ENCODE data around the gene CDC42BPA. TPM values are rescaled to one million over a fixed set of nuclear protein-coding genes. Genes with fewer than 3 reads are reported as not detected.
A peak's percentile ranks its signal among the peaks of the same experiment; 100 is the strongest.

The CDC42BPA gene
- total and polyA plus RNA-seq, 2 of the 13 experiments (the other 11 are each of a cell fraction or from before 2014, with no cell fraction given): 6.5 to 16.0 TPM

DNA sequence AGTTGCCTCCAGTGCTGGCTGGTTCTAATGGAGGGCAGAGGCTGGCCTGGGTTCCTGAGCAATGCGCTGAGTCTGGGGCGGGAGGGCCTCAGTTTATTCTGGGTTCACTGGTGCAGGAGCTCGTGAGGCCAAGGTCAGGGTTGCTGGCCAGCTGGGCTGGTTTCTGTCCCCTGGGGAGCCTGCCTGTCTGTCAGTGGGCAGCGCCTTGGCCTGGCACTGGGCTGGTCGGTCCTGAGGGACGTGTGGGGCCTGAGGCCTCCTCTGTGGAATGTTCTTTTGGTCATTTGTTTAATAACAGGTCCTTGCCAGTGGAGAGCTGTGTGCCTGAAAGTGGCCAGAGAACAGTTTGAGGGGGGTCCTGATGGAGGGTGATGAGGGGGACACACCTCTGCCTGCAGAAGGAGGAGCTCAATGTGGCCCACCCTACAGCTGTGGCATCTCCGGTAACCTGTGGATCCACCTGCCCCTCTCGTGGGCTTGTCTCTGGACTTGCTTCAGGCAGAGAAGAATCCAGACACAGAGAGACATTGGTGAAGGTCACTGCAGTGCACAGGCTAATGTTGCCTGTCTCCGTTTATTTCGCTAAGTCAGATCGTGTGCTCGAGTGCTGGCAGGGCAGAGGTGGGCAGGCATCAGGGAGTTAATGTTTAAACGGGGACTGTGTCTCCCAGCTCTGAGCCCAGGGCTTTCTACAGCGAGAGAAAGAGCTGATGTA is 343.6 kb downstream of the CDC42BPA start (continued):
- TF ChIP-seq, protein P1, sequence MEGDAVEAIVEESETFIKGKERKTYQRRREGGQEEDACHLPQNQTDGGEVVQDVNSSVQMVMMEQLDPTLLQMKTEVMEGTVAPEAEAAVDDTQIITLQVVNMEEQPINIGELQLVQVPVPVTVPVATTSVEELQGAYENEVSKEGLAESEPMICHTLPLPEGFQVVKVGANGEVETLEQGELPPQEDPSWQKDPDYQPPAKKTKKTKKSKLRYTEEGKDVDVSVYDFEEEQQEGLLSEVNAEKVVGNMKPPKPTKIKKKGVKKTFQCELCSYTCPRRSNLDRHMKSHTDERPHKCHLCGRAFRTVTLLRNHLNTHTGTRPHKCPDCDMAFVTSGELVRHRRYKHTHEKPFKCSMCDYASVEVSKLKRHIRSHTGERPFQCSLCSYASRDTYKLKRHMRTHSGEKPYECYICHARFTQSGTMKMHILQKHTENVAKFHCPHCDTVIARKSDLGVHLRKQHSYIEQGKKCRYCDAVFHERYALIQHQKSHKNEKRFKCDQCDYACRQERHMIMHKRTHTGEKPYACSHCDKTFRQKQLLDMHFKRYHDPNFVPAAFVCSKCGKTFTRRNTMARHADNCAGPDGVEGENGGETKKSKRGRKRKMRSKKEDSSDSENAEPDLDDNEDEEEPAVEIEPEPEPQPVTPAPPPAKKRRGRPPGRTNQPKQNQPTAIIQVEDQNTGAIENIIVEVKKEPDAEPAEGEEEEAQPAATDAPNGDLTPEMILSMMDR (CRISPR knock-in tag; IDR thresholded peaks at IDR 0.05): 0 out of 2 replicates have a peak, but pooled peaks have one; percentile 3
- TF ChIP-seq FOXK1 (CRISPR knock-in tag; IDR thresholded peaks at IDR 0.05; ENCODE audit: borderline replicate concordance, low read depth) (no peak), NFKBIZ (CRISPR knock-in tag; IDR thresholded peaks at IDR 0.05) (no peak), TARDBP (CRISPR knock-in tag; IDR thresholded peaks at IDR 0.05) (peak; percentile 54; the same call in 1 of the 2 replicates), ZNF563 (CRISPR knock-in tag; IDR thresholded peaks at IDR 0.05) (no peak), SRSF9 (IDR thresholded peaks at IDR 0.05; ENCODE audit: borderline replicate concordance, insufficient read depth, low read depth, low read length, poor library complexity, severe bottlenecking) (no peak), ZNF841 (CRISPR knock-in tag; IDR thresholded peaks at IDR 0.05; ENCODE audit: borderline replicate concordance) (no peak), ZNF572 (CRISPR knock-in tag; IDR thresholded peaks at IDR 0.05) (0 out of 2 replicates have a peak, but pooled peaks have one; percentile 15), RAD21 (CRISPR knock-in tag; IDR thresholded peaks at IDR 0.05) (no peak), ZFYVE20 (CRISPR knock-in tag; IDR thresholded peaks at IDR 0.05; ENCODE audit: borderline replicate concordance, low read depth) (no peak), ZNF253 (CRISPR knock-in tag; IDR thresholded peaks at IDR 0.05; ENCODE audit: borderline replicate concordance) (no peak; the same call in 1 of the 2 replicates), ATRX (CRISPR knock-in tag; IDR thresholded peaks at IDR 0.05; ENCODE audit: borderline replicate concordance) (no peak), ZNF484 (CRISPR knock-in tag; IDR thresholded peaks at IDR 0.05; ENCODE audit: borderline replicate concordance, low read depth) (no peak), XRCC5 (optimal IDR thresholded peaks at IDR 0.05; ENCODE audit: low read length) (no peak)
- TF ChIP-seq, protein P2, sequence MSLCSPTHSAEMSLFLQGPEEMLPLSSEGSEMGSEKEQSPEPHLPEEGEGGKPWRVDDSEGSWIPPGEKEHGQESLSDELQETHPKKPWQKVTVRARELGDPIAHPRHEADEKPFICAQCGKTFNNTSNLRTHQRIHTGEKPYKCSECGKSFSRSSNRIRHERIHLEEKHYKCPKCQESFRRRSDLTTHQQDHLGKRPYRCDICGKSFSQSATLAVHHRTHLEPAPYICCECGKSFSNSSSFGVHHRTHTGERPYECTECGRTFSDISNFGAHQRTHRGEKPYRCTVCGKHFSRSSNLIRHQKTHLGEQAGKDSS (CRISPR knock-in tag; IDR thresholded peaks at IDR 0.05; ENCODE audit: borderline replicate concordance, low read depth): no peak; the same call in 1 of the 2 replicates
- TF ChIP-seq, protein P3, sequence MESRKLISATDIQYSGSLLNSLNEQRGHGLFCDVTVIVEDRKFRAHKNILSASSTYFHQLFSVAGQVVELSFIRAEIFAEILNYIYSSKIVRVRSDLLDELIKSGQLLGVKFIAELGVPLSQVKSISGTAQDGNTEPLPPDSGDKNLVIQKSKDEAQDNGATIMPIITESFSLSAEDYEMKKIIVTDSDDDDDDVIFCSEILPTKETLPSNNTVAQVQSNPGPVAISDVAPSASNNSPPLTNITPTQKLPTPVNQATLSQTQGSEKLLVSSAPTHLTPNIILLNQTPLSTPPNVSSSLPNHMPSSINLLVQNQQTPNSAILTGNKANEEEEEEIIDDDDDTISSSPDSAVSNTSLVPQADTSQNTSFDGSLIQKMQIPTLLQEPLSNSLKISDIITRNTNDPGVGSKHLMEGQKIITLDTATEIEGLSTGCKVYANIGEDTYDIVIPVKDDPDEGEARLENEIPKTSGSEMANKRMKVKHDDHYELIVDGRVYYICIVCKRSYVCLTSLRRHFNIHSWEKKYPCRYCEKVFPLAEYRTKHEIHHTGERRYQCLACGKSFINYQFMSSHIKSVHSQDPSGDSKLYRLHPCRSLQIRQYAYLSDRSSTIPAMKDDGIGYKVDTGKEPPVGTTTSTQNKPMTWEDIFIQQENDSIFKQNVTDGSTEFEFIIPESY (CRISPR knock-in tag; IDR thresholded peaks at IDR 0.05): no peak
- TF ChIP-seq, protein P4, sequence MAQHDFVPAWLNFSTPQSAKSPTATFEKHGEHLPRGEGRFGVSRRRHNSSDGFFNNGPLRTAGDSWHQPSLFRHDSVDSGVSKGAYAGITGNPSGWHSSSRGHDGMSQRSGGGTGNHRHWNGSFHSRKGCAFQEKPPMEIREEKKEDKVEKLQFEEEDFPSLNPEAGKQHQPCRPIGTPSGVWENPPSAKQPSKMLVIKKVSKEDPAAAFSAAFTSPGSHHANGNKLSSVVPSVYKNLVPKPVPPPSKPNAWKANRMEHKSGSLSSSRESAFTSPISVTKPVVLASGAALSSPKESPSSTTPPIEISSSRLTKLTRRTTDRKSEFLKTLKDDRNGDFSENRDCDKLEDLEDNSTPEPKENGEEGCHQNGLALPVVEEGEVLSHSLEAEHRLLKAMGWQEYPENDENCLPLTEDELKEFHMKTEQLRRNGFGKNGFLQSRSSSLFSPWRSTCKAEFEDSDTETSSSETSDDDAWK (CRISPR knock-in tag; IDR thresholded peaks at IDR 0.05): no peak
- TF ChIP-seq, protein P5, sequence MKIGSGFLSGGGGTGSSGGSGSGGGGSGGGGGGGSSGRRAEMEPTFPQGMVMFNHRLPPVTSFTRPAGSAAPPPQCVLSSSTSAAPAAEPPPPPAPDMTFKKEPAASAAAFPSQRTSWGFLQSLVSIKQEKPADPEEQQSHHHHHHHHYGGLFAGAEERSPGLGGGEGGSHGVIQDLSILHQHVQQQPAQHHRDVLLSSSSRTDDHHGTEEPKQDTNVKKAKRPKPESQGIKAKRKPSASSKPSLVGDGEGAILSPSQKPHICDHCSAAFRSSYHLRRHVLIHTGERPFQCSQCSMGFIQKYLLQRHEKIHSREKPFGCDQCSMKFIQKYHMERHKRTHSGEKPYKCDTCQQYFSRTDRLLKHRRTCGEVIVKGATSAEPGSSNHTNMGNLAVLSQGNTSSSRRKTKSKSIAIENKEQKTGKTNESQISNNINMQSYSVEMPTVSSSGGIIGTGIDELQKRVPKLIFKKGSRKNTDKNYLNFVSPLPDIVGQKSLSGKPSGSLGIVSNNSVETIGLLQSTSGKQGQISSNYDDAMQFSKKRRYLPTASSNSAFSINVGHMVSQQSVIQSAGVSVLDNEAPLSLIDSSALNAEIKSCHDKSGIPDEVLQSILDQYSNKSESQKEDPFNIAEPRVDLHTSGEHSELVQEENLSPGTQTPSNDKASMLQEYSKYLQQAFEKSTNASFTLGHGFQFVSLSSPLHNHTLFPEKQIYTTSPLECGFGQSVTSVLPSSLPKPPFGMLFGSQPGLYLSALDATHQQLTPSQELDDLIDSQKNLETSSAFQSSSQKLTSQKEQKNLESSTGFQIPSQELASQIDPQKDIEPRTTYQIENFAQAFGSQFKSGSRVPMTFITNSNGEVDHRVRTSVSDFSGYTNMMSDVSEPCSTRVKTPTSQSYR (CRISPR knock-in tag; IDR thresholded peaks at IDR 0.05; ENCODE audit: borderline replicate concordance): no peak
- TF ChIP-seq, protein P6, sequence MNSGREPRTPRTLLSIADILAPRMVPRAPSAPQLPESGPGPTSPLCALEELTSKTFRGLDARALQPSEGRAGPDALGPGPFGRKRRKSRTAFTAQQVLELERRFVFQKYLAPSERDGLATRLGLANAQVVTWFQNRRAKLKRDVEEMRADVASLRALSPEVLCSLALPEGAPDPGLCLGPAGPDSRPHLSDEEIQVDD (CRISPR knock-in tag; IDR thresholded peaks at IDR 0.05; ENCODE audit: borderline replicate concordance): no peak
